Mucosa of descending colon (tissue), 3 donors: ENCODE measurements around the gene THAP8. TPM values are rescaled to one million over a fixed set of nuclear protein-coding genes. Genes with fewer than 3 reads are reported as not detected.

Source experiments
- ATAC-seq: fragments of 200-7000 bp; cut with Tn5 transposase; one replicate; pipeline ENCODE4 v1.9.1; 2020; ENCODE audit warnings: mild to moderate bottlenecking, moderate library complexity
- DNase-seq, 3 donors: peaks; one replicate each; pipeline ENCODE4 v3.0.0-alpha.2; 2020
- H3K36me3 ChIP-seq: fragments of 200-600 bp; one replicate; pipeline ENCODE4 v1.8.0; 2021; ENCODE audit warnings: low read depth, mild to moderate bottlenecking
- H3K4me1 ChIP-seq: fragments of 200-600 bp; one replicate; pipeline ENCODE4 v1.8.0; 2021; ENCODE audit warnings: low read depth, mild to moderate bottlenecking
- H3K4me3 ChIP-seq: fragments of 200-600 bp; one replicate; pipeline ENCODE4 v1.8.0; 2021; ENCODE audit warnings: mild to moderate bottlenecking
- H3K9me3 ChIP-seq: fragments of 200-600 bp; one replicate; pipeline ENCODE4 v1.8.0; 2021; ENCODE audit warnings: mild to moderate bottlenecking
- CTCF ChIP-seq: fragments of 200-600 bp; IDR thresholded peaks from one replicate; pipeline ENCODE4 v1.8.0; 2022; ENCODE audit warnings: antibody characterized with exemption, mild to moderate bottlenecking
- intact Hi-C, 2 donors: fragments of 100-400 bp; cut with DNase I in 1 of 2; cut with micrococcal nuclease in 1 of 2; formaldehyde crosslinking; loops; one replicate each; pipeline versions ENCODE4 v1.11.0 to v1.11.1; 2022; cut with DNase I, micrococcal nuclease
- total RNA-seq, 3 donors: library from RNA; stranded (reverse); fragmentation: NEBNext Ultra II Directional in 2 of 3; extraction: Animal tissue kit (Norgen Biotek cat#: 25700) in 2 of 3; gene quantifications; one replicate each; pipeline versions ENCODE4 v1.2.1 to v1.2.4, GENCODE V29; 2021 to 2023
- donor health status: DM: no; HTN: no; CAD: no; lungs with moderate emphysema.
- donor health status: DM: no; HTN: no; CAD: no.
- donor health status: DM: no; HTN: yes; CAD: no.

THAP8 gene
- total RNA-seq, 3 donors from 2014 or later = 3.7 to 10.1 (median 4.4) TPM

GRCh38 chr19:36003284-36003683 is 50.8 kb downstream of the THAP8 start:
- Histone ChIP-seq H3K4me3 (no peak overlapping the region), H3K9me3 (no peaks in the 10 kb centered on the region), H3K4me1 (peaks cover 6% of the 10 kb centered on the region), H3K36me3 (no peaks in the 10 kb centered on the region)
- intact Hi-C loops = no loop called here
- no peak for TF ChIP-seq CTCF
- DNase-seq (no peak), ATAC-seq (no peak)

- ATAC-seq (no peak), DNase-seq (no peak)
- intact Hi-C loops = no loop called here
- H3K9me3 ChIP-seq = no peaks in the 10 kb centered on the region
- peaks cover 11% of the 10 kb centered on the region for H3K4me1 ChIP-seq
- no peak overlapping the region for H3K4me3 ChIP-seq
- H3K36me3 ChIP-seq = no peaks in the 10 kb centered on the region
- TF ChIP-seq CTCF = no peak
Observed at GRCh38 chr19:36001605-36002004, 52.5 kb downstream of the THAP8 start.

GRCh38 chr19:35996777-35997176 is 57.3 kb downstream of the THAP8 start:
- ATAC-seq (no peak), DNase-seq (no peak)
- Histone ChIP-seq H3K4me1 (peaks cover 20% of the 10 kb centered on the region), H3K4me3 (no peak overlapping the region), H3K36me3 (no peaks in the 10 kb centered on the region), H3K9me3 (no peaks in the 10 kb centered on the region)
- TF ChIP-seq CTCF = no peak
- intact Hi-C loops = no loop called here

- intact Hi-C loops = no loop called here
- DNase-seq (peak; percentile 97 to 99 (median 98)), ATAC-seq (peak; percentile 98)
- no peaks in the 10 kb centered on the region for H3K36me3 ChIP-seq
- H3K9me3 ChIP-seq = no peaks in the 10 kb centered on the region
- no peak for TF ChIP-seq CTCF
- peak within 1 kb of the TSS; percentile 90 for H3K4me3 ChIP-seq
- peaks cover 20% of the 10 kb centered on the region for H3K4me1 ChIP-seq
Observed at GRCh38 chr19:35995048-35995993, 58.8 kb downstream of the THAP8 start, which contains the start of gene SDHAF1. Gene SDHAF1 (plus strand): TSS chr19:35995188. CDS start chr19:35995275, 87 bp downstream.

- H3K9me3 ChIP-seq = no peaks in the 10 kb centered on the region
- no peak overlapping the region for H3K4me3 ChIP-seq
- H3K4me1 ChIP-seq = peaks cover 19% of the 10 kb centered on the region
- DNase-seq (peak; percentile 29 to 64 (median 60)), ATAC-seq (no peak)
- intact Hi-C loops = no loop called here
- H3K36me3 ChIP-seq = no peaks in the 10 kb centered on the region
- no peak for TF ChIP-seq CTCF
Observed at GRCh38 chr19:35993923-35994598, 60.0 kb downstream of the THAP8 start.
